IPS-11a (cell line): ENCODE measurements around the gene DLGAP1.
"Not testable (repeated sequence)": the region's sequence is repeated elsewhere in the genome, so short reads cannot be mapped to it uniquely, and the experiment has no call there.

ENCODE experiments used
- H3K4me3 ChIP-seq: one replicate; pipeline ENCODE4 v1.5.1; 2013; ENCODE audit warnings: low read depth, low read length, control low read depth

Gene DLGAP1

GRCh38 chr18:3493501-3494244 lies 961.4 kb downstream of the DLGAP1 start:
- H3K4me3 ChIP-seq: no peak overlapping the region

- no peak overlapping the region for H3K4me3 ChIP-seq
Observed at GRCh38 chr18:3492721-3493120, 962.4 kb downstream of the DLGAP1 start.

- no peak overlapping the region for H3K4me3 ChIP-seq
Observed at GRCh38 chr18:3491981-3492555, 963.0 kb downstream of the DLGAP1 start.

DNA sequence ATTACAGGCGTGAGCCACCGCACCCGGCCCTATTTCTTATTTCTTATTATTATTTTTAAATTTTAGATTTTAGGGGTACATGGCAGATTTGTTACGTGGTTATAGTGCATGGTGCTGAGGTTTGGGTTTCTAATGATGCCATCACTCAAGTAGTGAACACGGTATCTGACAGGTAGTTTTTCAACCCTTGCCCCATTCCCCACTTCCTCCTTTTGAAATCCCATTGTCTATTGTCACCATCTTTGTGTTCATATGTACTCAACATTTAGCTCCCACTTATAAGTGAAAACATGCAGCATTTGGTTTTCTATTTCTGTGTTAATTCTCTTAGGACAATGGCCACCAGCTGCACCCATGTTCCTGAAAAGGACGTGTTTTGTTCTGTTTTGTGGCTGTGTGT lies 965.6 kb downstream of the DLGAP1 start:
- no peak overlapping the region for H3K4me3 ChIP-seq

GRCh38 chr18:3486512-3486911 lies 968.6 kb downstream of the DLGAP1 start:
- no peak overlapping the region for H3K4me3 ChIP-seq

DNA sequence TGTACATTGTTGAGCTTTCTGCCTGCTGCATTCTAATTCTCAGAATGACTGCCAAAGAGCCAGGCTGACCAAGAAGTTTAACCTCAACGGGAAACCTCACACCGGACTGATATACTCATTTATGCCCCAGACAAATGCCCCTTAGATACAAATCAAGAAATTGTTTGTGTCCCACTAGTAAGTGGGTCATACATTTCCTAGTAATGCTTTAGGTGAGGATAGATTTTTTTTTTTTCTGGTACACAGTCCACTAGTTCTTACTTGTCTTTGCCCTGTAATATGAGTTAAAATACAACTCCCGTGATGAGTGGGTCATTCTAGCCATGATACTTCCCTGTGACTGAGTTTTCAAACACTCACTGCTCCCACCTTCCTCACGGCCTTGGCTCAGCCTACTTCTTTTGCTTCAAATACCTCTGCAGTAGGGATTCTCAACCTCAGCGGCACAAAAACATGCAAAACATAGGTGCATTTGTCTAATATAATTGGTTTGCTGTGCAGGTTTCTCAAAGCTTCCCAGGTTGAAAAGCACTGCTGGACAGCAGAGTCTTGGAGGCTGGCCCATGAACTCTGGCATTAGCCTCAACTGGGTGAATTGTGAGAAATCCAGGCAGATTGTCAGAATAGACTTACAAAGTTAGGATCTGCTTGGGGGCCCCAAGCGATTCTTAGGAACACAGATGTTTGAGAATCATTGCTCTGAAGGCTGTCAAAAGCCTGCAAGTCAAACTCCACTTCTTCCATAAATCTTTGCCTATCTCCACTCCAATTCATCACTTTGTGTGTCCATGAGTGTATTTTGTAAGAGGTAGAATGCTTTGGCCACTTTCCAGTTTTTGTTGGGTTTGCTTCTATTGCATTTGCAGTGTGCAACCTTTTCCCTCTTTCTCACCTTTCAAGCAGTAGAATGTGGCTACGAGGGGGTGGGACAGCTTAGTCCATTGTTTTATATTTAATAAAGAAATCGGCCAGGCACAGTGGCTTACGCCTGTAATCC lies 969.7 kb downstream of the DLGAP1 start:
- no peak overlapping the region for H3K4me3 ChIP-seq

GRCh38 chr18:3482258-3482657 lies 972.8 kb downstream of the DLGAP1 start:
- H3K4me3 ChIP-seq: no peak overlapping the region

GRCh38 chr18:3481696-3482210 lies 973.4 kb downstream of the DLGAP1 start:
- no peak overlapping the region for H3K4me3 ChIP-seq

DNA sequence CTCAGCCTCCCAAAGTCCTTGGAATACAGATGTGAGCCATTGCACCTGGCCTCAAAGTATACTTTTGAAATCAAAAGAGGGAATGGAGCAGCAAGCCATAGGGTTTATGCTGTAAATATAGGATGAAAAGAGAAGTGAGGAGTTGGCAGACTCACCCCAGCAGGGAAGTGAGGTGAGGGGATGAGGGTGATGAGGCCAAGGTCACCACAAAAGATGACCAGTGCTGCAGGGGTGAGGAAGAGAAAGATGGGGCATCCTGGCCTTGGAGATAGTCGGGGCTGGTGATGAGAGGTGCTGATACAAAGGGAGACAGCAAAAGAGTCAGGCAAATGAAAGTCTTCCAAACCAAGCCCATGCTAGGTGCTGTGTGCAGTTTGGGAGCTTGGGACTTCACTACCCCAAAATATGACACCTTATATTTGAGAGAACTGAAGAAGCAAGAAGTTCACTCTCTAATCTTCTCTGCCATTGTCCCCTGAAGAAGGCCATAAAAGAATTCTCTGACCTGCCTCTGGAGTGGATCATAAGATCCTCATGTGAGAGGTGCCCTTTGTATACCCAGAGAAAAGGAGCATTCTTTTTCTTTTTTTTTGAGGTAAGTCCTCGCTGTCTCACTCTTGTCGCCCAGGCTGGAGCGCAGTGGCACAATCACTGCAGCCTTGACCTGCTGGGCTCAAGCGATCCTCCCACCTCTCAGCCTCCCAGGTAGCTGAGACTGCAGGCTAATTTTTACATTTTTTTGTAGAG lies 974.1 kb downstream of the DLGAP1 start:
- H3K4me3 ChIP-seq: no peak overlapping the region

DNA sequence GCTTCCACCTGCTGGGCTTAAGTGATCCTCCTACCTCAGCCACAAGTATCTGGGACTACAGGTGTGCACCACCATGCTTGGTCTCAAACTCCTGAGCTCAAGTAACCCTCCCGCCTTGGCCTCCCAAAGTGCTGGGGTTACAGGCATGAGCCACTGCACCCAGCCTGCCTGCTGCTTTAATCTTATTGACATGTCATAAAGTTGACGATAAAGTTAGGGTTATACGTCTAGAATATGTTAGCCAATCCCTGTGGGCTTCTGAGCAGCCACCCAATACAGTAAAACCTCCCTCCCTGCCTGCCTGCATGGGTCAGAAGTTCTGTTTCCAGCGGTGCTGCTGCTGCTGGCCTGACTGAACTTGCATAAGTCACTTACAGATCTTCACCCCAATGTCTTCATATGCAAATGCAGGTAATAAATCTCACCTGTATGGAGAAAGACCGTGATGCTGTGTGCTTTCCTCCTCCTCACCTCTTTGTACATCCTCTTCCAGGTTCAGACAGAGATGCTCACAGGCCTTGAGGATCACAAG lies 975.1 kb downstream of the DLGAP1 start:
- H3K4me3 ChIP-seq: no peak overlapping the region

DNA sequence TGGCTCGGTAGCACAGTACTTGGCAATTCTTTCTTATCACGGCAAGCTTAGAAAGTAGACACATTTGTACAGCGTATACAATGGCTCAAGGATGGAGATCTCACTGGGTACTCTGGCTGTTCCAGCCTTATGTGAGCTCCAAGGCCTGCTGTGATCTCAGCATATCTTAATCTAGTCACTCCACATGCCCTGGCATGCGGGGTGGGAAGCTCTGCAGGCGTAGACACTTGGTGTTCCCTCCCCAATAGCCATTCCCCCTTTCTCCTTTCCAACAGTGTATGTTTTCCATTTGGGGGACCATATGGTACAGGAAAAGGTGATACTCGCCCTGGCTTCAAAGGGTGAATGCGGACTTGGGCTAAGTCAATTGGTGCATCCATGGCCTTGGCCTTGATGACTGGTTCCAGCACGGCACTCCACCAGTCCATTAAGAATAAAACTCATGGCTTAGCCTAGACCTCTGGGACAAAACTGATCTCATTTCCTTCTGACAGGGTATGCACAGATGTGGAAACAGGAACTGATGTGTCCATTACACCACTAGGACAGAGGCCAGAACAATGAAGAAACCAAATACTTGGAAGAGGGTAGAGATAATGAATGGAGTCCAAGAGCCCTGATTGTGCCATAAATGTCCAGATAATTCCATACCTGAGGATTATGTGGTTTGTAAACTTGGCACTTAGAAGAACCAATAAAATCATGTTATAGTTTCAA lies 976.7 kb downstream of the DLGAP1 start:
- no peak overlapping the region for H3K4me3 ChIP-seq

- no peak overlapping the region for H3K4me3 ChIP-seq
Observed at GRCh38 chr18:3472681-3473544, 982.2 kb downstream of the DLGAP1 start.

DNA sequence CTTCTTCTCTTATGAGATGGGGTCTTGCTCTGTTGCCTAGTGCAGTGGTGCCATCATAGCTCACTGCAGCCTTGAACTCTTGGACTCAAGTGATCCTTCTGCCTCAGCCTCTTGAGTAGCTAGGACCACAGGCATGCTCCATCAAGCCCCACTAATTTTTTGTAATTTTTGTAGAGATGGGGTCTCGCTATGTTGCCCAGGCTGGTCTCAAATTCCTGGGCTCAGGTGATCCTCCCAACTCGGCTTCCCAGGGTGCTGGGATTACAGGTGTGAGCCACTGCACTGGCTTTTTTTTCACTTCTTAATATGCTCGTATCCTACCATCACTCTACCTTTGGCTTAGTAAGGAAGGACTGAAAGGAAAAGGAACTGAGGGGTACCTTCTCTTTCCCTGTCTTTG lies 983.0 kb downstream of the DLGAP1 start:
- not testable (repeated sequence) for H3K4me3 ChIP-seq

GRCh38 chr18:3471141-3471648 lies 983.9 kb downstream of the DLGAP1 start:
- no peak overlapping the region for H3K4me3 ChIP-seq

GRCh38 chr18:3468833-3469232 lies 986.3 kb downstream of the DLGAP1 start:
- no peak overlapping the region for H3K4me3 ChIP-seq

DNA sequence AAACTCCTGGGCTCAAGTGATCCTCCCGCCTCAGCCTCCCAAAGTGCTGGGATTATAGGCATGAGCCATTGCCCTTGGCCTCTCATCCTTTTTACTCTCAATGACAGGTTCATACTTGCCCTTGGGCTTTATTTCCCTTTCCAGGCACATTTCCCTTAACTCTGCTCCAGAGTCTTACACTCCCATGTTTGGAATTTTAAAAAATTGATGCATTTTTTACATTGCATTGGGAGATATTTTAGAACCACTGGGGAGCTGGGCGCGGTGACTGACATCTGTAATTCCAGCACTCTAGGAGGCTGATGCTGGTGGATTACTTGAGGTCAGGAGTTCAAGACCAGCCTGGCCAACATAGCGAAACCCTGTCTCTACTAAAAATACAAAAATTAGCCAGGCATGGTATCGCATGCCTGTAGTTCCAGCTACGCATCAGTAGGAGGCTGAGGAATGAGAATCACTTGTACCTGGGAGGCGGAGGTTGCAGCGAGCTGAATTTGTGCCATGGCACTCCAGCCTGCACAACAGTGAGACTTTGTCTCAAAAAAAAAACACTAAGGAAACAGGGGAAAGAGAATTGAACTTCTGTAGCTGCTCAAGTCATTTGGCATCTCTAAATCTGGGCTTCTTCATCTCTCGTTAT lies 986.9 kb downstream of the DLGAP1 start:
- H3K4me3 ChIP-seq: no peak overlapping the region

DNA sequence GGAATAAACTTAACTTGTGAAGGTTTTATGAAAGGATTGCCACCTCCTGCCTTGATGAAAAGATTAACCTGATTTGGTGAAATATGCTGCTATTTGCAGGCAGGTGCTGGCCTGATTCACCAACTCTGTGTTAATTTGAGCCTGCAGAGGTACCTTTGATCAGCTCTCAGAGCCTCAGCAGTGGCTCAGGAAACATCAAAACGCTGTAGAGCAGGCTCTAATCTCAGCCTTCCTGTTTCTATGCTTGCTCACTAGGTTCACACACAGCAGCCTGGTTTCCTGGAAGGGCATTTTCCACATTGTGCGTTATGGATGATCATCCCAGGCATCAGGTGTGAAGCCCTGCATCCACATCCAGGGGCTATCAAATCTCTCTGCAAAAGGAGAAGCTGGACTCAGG lies 988.2 kb downstream of the DLGAP1 start:
- no peak overlapping the region for H3K4me3 ChIP-seq

DNA sequence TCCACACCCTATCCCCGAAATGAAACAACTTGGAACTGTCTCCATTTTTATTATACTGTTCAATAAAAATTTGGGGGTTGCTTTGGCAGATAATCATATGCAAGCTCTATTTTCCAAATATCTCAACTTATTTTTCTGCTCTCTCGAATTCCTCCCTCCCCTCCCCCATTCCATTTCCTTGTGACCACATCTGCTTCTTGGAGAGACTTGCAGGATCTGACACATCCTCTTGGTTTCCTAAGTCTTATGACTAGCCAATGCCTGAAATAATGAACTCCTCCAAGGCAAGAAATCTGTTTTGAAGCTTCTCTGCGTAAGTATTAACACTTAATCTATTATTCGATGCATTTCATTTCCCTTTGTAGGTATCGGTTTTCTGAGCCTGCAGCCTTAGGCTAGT lies 989.1 kb downstream of the DLGAP1 start:
- H3K4me3 ChIP-seq: no peak overlapping the region
